A549 (cell line): ENCODE data around the gene DHX58.

Source experiments
- CEBPB ChIP-seq, 2 experiments: fragments of >200 bp in 1 of 2; sonication (Bioruptor Twin) in 1 of 2; formaldehyde crosslinking in 1 of 2; IDR thresholded peaks; 2 replicates each; pipeline ENCODE4 v1.6.1; 2012 to 2016
- CHD2 ChIP-seq: fragments of 150-350 bp; IDR thresholded peaks from 2 replicates; pipeline ENCODE4 v1.6.1; 2014; ENCODE audit warnings: low read length; ENCODE audit not compliant: partially characterized antibody
- KDM1A ChIP-seq: fragments of 200-600 bp; sonication (generic); IDR thresholded peaks from 2 replicates; pipeline ENCODE4 v1.6.1; 2016; ENCODE audit warnings: low read depth, mild to moderate bottlenecking
- MAZ ChIP-seq: fragments of 150-350 bp; IDR thresholded peaks from 2 replicates; pipeline ENCODE4 v1.6.1; 2014; ENCODE audit warnings: antibody characterized with exemption, low read depth, low read length, borderline replicate concordance
- POLR2A ChIP-seq: IDR thresholded peaks from 2 replicates; pipeline ENCODE4 v1.6.1; 2012; ENCODE audit warnings: mild to moderate bottlenecking, low read length
- RAD21 ChIP-seq, 2 experiments: fragments of >200 bp in 1 of 2; sonication (Bioruptor Twin) in 1 of 2; formaldehyde crosslinking in 1 of 2; IDR thresholded peaks in 1 of 2; conservative IDR thresholded peaks in 1 of 2; 2 replicates in 1 of 2; 3 replicates in 1 of 2; pipeline ENCODE4 v1.6.1; 2012 to 2018; ENCODE audit warnings: inconsistent platforms in 1 of 2
- TF ChIP-seq, protein P1 (sequence below): fragments of >200 bp; sonication (Bioruptor Twin); formaldehyde crosslinking; IDR thresholded peaks from 3 replicates; pipeline ENCODE4 v1.5.1; 2016
- TF ChIP-seq, protein P2 (sequence below): IDR thresholded peaks from 2 replicates; pipeline ENCODE4 v1.6.1; 2012
- TF ChIP-seq, protein P3 (sequence below): fragments of 450-650 bp; IDR thresholded peaks from 2 replicates; pipeline ENCODE4 v1.6.1; 2014; ENCODE audit warnings: antibody characterized with exemption

DNA sequence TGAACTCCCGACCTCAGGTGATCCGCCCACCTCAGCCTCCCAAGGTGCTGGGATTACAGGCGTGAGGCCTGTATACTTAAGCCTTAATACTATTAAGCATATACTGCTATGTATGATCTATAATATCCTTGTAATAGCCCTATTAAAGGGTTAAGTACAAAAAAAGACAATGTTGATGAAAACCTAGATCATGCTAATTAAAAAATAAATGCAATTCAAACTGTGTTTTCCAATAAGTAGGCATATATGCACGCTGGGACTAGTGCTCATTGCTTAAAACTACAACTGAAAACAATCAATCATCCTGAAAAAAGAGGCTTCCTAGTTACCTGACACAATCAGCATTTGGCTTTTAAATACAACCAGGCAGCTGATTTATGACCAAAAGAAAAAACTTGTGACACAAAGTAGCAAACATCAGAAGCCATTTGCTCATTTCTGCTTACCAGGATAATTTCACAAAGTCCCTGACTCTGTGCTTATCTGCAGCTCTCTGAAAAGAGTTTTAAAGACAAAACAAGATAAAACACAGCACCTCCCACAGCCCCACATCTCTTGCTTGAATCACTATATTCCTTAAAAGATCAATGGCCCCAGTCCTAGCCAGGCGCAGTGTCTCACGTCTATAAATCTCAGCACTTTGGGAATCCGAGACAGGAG lies 25.3 kb downstream of the DHX58 start:
- TF ChIP-seq, protein P1, sequence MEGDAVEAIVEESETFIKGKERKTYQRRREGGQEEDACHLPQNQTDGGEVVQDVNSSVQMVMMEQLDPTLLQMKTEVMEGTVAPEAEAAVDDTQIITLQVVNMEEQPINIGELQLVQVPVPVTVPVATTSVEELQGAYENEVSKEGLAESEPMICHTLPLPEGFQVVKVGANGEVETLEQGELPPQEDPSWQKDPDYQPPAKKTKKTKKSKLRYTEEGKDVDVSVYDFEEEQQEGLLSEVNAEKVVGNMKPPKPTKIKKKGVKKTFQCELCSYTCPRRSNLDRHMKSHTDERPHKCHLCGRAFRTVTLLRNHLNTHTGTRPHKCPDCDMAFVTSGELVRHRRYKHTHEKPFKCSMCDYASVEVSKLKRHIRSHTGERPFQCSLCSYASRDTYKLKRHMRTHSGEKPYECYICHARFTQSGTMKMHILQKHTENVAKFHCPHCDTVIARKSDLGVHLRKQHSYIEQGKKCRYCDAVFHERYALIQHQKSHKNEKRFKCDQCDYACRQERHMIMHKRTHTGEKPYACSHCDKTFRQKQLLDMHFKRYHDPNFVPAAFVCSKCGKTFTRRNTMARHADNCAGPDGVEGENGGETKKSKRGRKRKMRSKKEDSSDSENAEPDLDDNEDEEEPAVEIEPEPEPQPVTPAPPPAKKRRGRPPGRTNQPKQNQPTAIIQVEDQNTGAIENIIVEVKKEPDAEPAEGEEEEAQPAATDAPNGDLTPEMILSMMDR: no peak
- TF ChIP-seq CHD2: no peak
- TF ChIP-seq, protein P2, sequence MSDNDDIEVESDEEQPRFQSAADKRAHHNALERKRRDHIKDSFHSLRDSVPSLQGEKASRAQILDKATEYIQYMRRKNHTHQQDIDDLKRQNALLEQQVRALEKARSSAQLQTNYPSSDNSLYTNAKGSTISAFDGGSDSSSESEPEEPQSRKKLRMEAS: no peak
- TF ChIP-seq CEBPB (IDR thresholded peaks at IDR 0.05): no peak
- no peak for TF ChIP-seq RAD21 (conservative IDR thresholded peaks at IDR 0.05 in 1 of 2, IDR thresholded peaks at IDR 0.05 in 1 of 2)
- TF ChIP-seq POLR2A: no peak
- TF ChIP-seq MAZ: no peak
- TF ChIP-seq KDM1A: no peak
- TF ChIP-seq, protein P3, sequence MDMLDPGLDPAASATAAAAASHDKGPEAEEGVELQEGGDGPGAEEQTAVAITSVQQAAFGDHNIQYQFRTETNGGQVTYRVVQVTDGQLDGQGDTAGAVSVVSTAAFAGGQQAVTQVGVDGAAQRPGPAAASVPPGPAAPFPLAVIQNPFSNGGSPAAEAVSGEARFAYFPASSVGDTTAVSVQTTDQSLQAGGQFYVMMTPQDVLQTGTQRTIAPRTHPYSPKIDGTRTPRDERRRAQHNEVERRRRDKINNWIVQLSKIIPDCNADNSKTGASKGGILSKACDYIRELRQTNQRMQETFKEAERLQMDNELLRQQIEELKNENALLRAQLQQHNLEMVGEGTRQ: no peak
